Trophoblast cell (in vitro differentiated cells and primary cell): ENCODE results near the gene PIGO.
A peak's percentile ranks its signal among the peaks of the same experiment; 100 is the strongest.

Experiments
- DNase-seq, 2 donors: peaks; one replicate each; pipeline ENCODE4 v3.0.0-alpha.2; 2016
- H2AFZ ChIP-seq: 2 replicates; pipeline ENCODE4 v1.6.1; 2013; ENCODE audit warnings: low read length, moderate library complexity, mild to moderate bottlenecking; ENCODE audit not compliant: insufficient read depth, poor library complexity
- H2AK5ac ChIP-seq: 2 replicates; pipeline ENCODE4 v1.6.1; 2013; ENCODE audit warnings: mild to moderate bottlenecking, low read length
- H2BK120ac ChIP-seq: 2 replicates; pipeline ENCODE4 v1.6.1; 2013; ENCODE audit warnings: low read length, mild to moderate bottlenecking, moderate library complexity; ENCODE audit not compliant: insufficient read depth, poor library complexity
- H2BK12ac ChIP-seq: 2 replicates; pipeline ENCODE4 v1.6.1; 2013; ENCODE audit warnings: mild to moderate bottlenecking, low read length, moderate library complexity
- H2BK5ac ChIP-seq: 2 replicates; pipeline ENCODE4 v1.6.1; 2013; ENCODE audit warnings: low read length, low read depth, moderate library complexity, mild to moderate bottlenecking; ENCODE audit not compliant: poor library complexity
- H3K14ac ChIP-seq: 2 replicates; pipeline ENCODE4 v1.6.1; 2013; ENCODE audit warnings: mild to moderate bottlenecking, low read length
- H3K18ac ChIP-seq: 2 replicates; pipeline ENCODE4 v1.6.1; 2013; ENCODE audit warnings: mild to moderate bottlenecking, low read length
- H3K23ac ChIP-seq: 2 replicates; pipeline ENCODE4 v1.6.1; 2013; ENCODE audit warnings: low read length
- H3K27ac ChIP-seq: 2 replicates; pipeline ENCODE4 v1.5.1; 2013; ENCODE audit warnings: low read depth, mild to moderate bottlenecking, inconsistent platforms, low read length, moderate library complexity
- H3K27me3 ChIP-seq: 2 replicates; pipeline ENCODE4 v1.6.1; 2013; ENCODE audit warnings: inconsistent platforms, mild to moderate bottlenecking, low read length, moderate library complexity; ENCODE audit not compliant: insufficient read depth
- H3K36me3 ChIP-seq, 2 experiments: 1 replicate in 1 of 2; 2 replicates in 1 of 2; pipeline ENCODE4 v1.6.1; 2013; ENCODE audit warnings: low read length in 2 of 2, mild to moderate bottlenecking in 2 of 2, moderate library complexity in 1 of 2; ENCODE audit not compliant: insufficient read depth in 2 of 2, control insufficient read depth in 1 of 2
- H3K4ac ChIP-seq: 2 replicates; pipeline ENCODE4 v1.6.1; 2013; ENCODE audit warnings: low read depth, mild to moderate bottlenecking, low read length, moderate library complexity
- H3K4me1 ChIP-seq, 2 experiments: 1 replicate in 1 of 2; 2 replicates in 1 of 2; pipeline ENCODE4 v1.6.1; 2013; ENCODE audit warnings: low read length in 2 of 2, mild to moderate bottlenecking in 2 of 2, moderate library complexity in 1 of 2; ENCODE audit not compliant: insufficient read depth in 2 of 2, control insufficient read depth in 1 of 2
- H3K4me2 ChIP-seq: 2 replicates; pipeline ENCODE4 v1.6.1; 2013; ENCODE audit warnings: inconsistent platforms, mild to moderate bottlenecking, low read length, moderate library complexity
- H3K4me3 ChIP-seq: 2 replicates; pipeline ENCODE4 v1.5.1; 2013; ENCODE audit warnings: mild to moderate bottlenecking, low read depth, low read length, inconsistent platforms
- H3K79me1 ChIP-seq: one replicate; pipeline ENCODE4 v1.6.1; 2013; ENCODE audit warnings: low read length
- H3K79me2 ChIP-seq: 2 replicates; pipeline ENCODE4 v1.6.1; 2013; ENCODE audit warnings: low read length, mild to moderate bottlenecking; ENCODE audit not compliant: control insufficient read depth, insufficient read depth, poor library complexity
- H3K9ac ChIP-seq: 2 replicates; pipeline ENCODE4 v1.6.1; 2013; ENCODE audit warnings: mild to moderate bottlenecking, low read length
- H3K9me3 ChIP-seq: 2 replicates; pipeline ENCODE4 v1.6.1; 2013; ENCODE audit warnings: low read depth, mild to moderate bottlenecking, control low read depth, inconsistent platforms, low read length; ENCODE audit not compliant: insufficient read depth
- H4K12ac ChIP-seq: 2 replicates; pipeline ENCODE4 v1.6.1; 2013; ENCODE audit warnings: low read depth, mild to moderate bottlenecking, low read length, moderate library complexity
- H4K8ac ChIP-seq: 2 replicates; pipeline ENCODE4 v1.6.1; 2013; ENCODE audit warnings: low read depth, mild to moderate bottlenecking, low read length, moderate library complexity
- H4K91ac ChIP-seq: one replicate; pipeline ENCODE4 v1.6.1; 2013; ENCODE audit warnings: low read depth, mild to moderate bottlenecking, low read length, moderate library complexity
- WGBS: extraction: QIAGEN DNeasy Blood & Tissue Kit; methylation state at CpG from one replicate; pipeline ENCODE4 v1.1.7; 2013; ENCODE audit warnings: missing lambda C conversion rate; ENCODE audit not compliant: insufficient read length, insufficient coverage; ENCODE audit errors: extremely low coverage; 5-methylcytosine and 5-hydroxymethylcytosine counted together

Gene PIGO

DNA sequence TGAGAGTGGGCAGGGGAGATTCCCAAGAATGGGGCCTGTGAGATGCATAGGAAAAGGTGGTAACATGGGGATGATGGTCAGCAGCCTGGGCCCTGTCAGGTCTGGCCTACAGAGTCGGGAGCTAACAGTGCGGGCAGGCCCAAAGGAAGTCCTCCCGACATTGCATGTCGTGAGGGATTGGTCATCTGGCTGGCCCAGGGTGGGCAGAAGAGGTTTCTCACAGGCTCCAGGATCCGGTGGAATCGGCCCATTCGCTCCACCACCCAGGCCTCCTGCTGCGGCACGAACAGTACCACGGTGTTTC is 6.0 kb upstream of the PIGO start:
- Histone ChIP-seq H3K36me3 (peaks cover 47 to 53% of the 10 kb centered on the region in 2 experiments), H2BK5ac (peak overlapping the region; percentile 42), H4K91ac (peak overlapping the region; percentile 77), H3K14ac (peak overlapping the region; percentile 62), H3K27me3 (no peaks in the 10 kb centered on the region), H4K12ac (peak overlapping the region; percentile 75), H3K4me1 (peaks cover 8 to 11% of the 10 kb centered on the region in 2 experiments), H2AK5ac (peak overlapping the region; percentile 26), H3K79me2 (peaks cover 5% of the 10 kb centered on the region), H3K23ac (no peak overlapping the region), H2BK120ac (peak overlapping the region; percentile 25), H3K9me3 (no peaks in the 10 kb centered on the region), H3K9ac (peak overlapping the region; percentile 92), H3K4me2 (peak overlapping the region; percentile 96), H3K18ac (peak overlapping the region; percentile 24), H2AFZ (peak overlapping the region; percentile 46), H3K79me1 (peaks cover 4% of the 10 kb centered on the region), H3K4me3 (peak overlapping the region; percentile 82), H3K4ac (peak overlapping the region; percentile 66), H2BK12ac (no peak overlapping the region), H4K8ac (peak overlapping the region; percentile 93), H3K27ac (no peak overlapping the region)
- WGBS: no CpG with 5 or more reads among the region's 10 CpGs
- no peak for DNase-seq

DNA sequence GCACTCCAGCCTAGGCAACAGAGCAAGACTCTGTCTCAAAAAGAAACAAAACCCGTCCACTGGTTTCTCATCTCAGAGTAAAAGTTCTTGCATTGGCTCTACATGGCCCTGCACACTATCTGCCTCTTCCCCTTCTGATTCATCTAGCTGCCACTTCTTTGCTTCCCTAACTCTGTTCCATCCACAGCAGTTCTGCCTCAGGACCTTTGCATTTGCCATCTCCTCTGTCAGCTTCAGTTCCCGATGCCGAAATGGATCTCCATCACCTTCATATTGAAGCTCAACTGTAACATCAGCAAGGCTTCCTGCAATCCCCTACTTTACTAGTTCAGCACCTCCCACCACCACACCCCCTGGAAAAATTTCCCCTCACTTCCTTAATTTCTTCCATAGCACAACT is 1.2 kb upstream of the PIGO start:
- no peak overlapping the region for H2BK12ac ChIP-seq
- no peak overlapping the region for H3K14ac ChIP-seq
- H3K23ac ChIP-seq: no peak overlapping the region
- DNase-seq: no peak
- no peak overlapping the region for H3K4me2 ChIP-seq
- H2BK120ac ChIP-seq: no peak overlapping the region
- H3K18ac ChIP-seq: no peak overlapping the region
- no peaks in the 10 kb centered on the region for H3K27me3 ChIP-seq
- H4K12ac ChIP-seq: no peak overlapping the region
- no peak overlapping the region for H3K4me3 ChIP-seq
- no peak overlapping the region for H4K91ac ChIP-seq
- no peak overlapping the region for H3K27ac ChIP-seq
- H3K4me1 ChIP-seq: peaks cover 8 to 10% of the 10 kb centered on the region in 2 experiments
- no peak overlapping the region for H2BK5ac ChIP-seq
- H3K4ac ChIP-seq: no peak overlapping the region
- peaks cover 22 to 30% of the 10 kb centered on the region in 2 experiments for H3K36me3 ChIP-seq
- peaks cover 4% of the 10 kb centered on the region for H3K79me2 ChIP-seq
- no peak overlapping the region for H3K9ac ChIP-seq
- H3K79me1 ChIP-seq: peaks cover 7% of the 10 kb centered on the region
- H2AFZ ChIP-seq: no peak overlapping the region
- H4K8ac ChIP-seq: no peak overlapping the region
- H3K9me3 ChIP-seq: no peaks in the 10 kb centered on the region
- no peak overlapping the region for H2AK5ac ChIP-seq
- WGBS: no CpG with 5 or more reads among the region's 3 CpGs

DNA sequence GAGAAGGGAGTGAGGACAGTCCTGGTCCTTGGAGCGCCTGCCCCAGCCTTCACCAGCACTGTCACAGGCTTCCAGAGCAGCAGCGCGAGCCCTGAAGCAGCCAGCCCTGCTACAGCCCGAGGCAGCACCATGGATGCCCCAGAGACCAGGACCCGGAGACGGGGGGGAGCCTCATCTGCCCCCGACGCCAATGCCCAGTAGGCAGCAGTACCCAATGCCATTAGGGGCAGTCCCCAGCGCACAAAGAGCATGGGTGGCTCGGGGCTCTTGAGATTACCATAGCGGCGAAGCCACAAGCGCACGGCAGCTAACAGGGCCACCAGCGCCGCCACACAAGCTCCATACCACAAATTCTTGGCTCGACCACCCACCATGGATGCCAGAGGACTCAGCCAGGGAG is 4.9 kb downstream of the PIGO start:
- no peaks in the 10 kb centered on the region for H3K9me3 ChIP-seq
- peaks cover 38 to 53% of the 10 kb centered on the region in 2 experiments for H3K36me3 ChIP-seq
- peaks cover 2% of the 10 kb centered on the region for H3K79me2 ChIP-seq
- no peak overlapping the region for H3K9ac ChIP-seq
- no peak overlapping the region for H4K12ac ChIP-seq
- no peaks in the 10 kb centered on the region for H3K27me3 ChIP-seq
- DNase-seq: no peak
- H3K4me2 ChIP-seq: no peak overlapping the region
- H4K8ac ChIP-seq: no peak overlapping the region
- H3K4me1 ChIP-seq: peaks cover 2 to 3% of the 10 kb centered on the region in 2 experiments
- no peak overlapping the region for H3K27ac ChIP-seq
- peaks cover 6% of the 10 kb centered on the region for H3K79me1 ChIP-seq
- H2BK120ac ChIP-seq: no peak overlapping the region
- no peak overlapping the region for H2BK12ac ChIP-seq
- H2AFZ ChIP-seq: no peak overlapping the region
- no peak overlapping the region for H2AK5ac ChIP-seq
- H3K4ac ChIP-seq: no peak overlapping the region
- WGBS: no CpG with 5 or more reads among the region's 17 CpGs
- no peak overlapping the region for H3K18ac ChIP-seq
- no peak overlapping the region for H3K14ac ChIP-seq
- H3K4me3 ChIP-seq: no peak overlapping the region
- no peak overlapping the region for H3K23ac ChIP-seq
- H4K91ac ChIP-seq: no peak overlapping the region
- no peak overlapping the region for H2BK5ac ChIP-seq

GRCh38 chr9:35089434-35089833 is 7.0 kb downstream of the PIGO start:
- Histone ChIP-seq H3K27me3 (no peaks in the 10 kb centered on the region), H3K23ac (no peak overlapping the region), H3K79me2 (no peaks in the 10 kb centered on the region), H4K8ac (no peak overlapping the region), H2AK5ac (no peak overlapping the region), H2AFZ (no peak overlapping the region), H3K36me3 (peaks cover 38 to 53% of the 10 kb centered on the region in 2 experiments), H2BK5ac (no peak overlapping the region), H4K91ac (no peak overlapping the region), H3K9ac (no peak overlapping the region), H2BK120ac (no peak overlapping the region), H3K4me3 (no peak overlapping the region), H3K79me1 (no peaks in the 10 kb centered on the region), H3K4me1 (no peaks in the 10 kb centered on the region), H3K9me3 (no peaks in the 10 kb centered on the region), H2BK12ac (no peak overlapping the region), H3K4me2 (no peak overlapping the region), H3K27ac (no peak overlapping the region), H4K12ac (no peak overlapping the region), H3K18ac (no peak overlapping the region), H3K14ac (no peak overlapping the region), H3K4ac (no peak overlapping the region)
- no CpG with 5 or more reads among the region's 2 CpGs for WGBS
- DNase-seq: no peak
